ENCODE measurements around the gene SDC1. TPM values are rescaled to one million over a fixed set of nuclear protein-coding genes. Genes with fewer than 3 reads are reported as not detected.

Gene SDC1
- polyA plus RNA-seq, 3 donors: not detected

- peaks cover 4 to 6% (median 4%) of the 10 kb centered on the region in 3 donors for H3K27me3 Mint-ChIP-seq (ENCODE audit: low read depth in 3 of 3)
- H3K4me1 Mint-ChIP-seq: no peaks in the 10 kb centered on the region
- intact Hi-C loops (cut with micrococcal nuclease): no loop called here
- no peaks in the 10 kb centered on the region for H3K9me3 ChIP-seq (replicated peaks in 1 of 2; ENCODE audit: control insufficient read depth in 1 of 2, insufficient read depth in 1 of 2, low read length in 2 of 2)
- H2AFZ ChIP-seq (ENCODE audit: insufficient read depth, low read depth, low read length, poor library complexity, severe bottlenecking): no peak overlapping the region
- no peaks in the 10 kb centered on the region for H3K27me3 ChIP-seq (ENCODE audit: control insufficient read depth in 2 of 2, insufficient read depth in 2 of 2, low read length in 2 of 2)
- TF ChIP-seq CTCF (IDR thresholded peaks at IDR 0.05): no peak
- no peaks in the 10 kb centered on the region for H3K4me1 ChIP-seq (ENCODE audit: control insufficient read depth in 1 of 2, insufficient read depth in 2 of 2, low read length in 2 of 2)
- no peaks in the 10 kb centered on the region for H3K79me2 ChIP-seq (ENCODE audit: insufficient read depth, low read length)
- no peak overlapping the region for H3K4me3 Mint-ChIP-seq
- no peak overlapping the region for H3K4me3 ChIP-seq (replicated peaks in 1 of 3; ENCODE audit: low read depth in 2 of 3, low read length in 3 of 3)
- no peaks in the 10 kb centered on the region for H3K36me3 ChIP-seq (replicated peaks in 1 of 2; ENCODE audit: control insufficient read depth in 1 of 2, insufficient read depth in 2 of 2, low read length in 2 of 2)
- no peak overlapping the region for H3K27ac Mint-ChIP-seq
- no peak overlapping the region for H3K9ac ChIP-seq (ENCODE audit: insufficient read depth, low read length, poor library complexity, severe bottlenecking)
- no peaks in the 10 kb centered on the region for H3K9me3 Mint-ChIP-seq
- DNase-seq: no peak
- no peaks in the 10 kb centered on the region for H4K20me1 ChIP-seq (ENCODE audit: insufficient read depth, low read length)
- no peaks in the 10 kb centered on the region for H3K36me3 Mint-ChIP-seq
- no peak overlapping the region for H3K4me2 ChIP-seq (replicated peaks; ENCODE audit: extremely low read depth, low read length, poor library complexity, severe bottlenecking)
- WGBS (ENCODE audit: insufficient coverage): 97% methylated on average over 4 of the region's 7 CpGs
- no peak overlapping the region for H3K27ac ChIP-seq (ENCODE audit: low read depth in 1 of 2, low read length in 2 of 2)
Observed at GRCh38 chr2:20150806-20151571, 73.9 kb downstream of the SDC1 start.

Small RNA genes lying within 50 kb of the gene (small RNA-seq; reads per million reads assigned to genes)
- gene RN7SL140P (ENCODE audit: insufficient read length, low read depth) (not detected), gene RNU6-961P (ENCODE audit: insufficient read length, low read depth) (not detected), gene RNU7-113P (ENCODE audit: insufficient read length, low read depth) (not detected)

Other genes with a start within 250 kb of the SDC1 start
- gene WDR35, start 235.0 kb downstream of the SDC1 start, polyA plus RNA-seq: 1 to 10 TPM in 1 of 3 donors, under 1 TPM in 2; 0.28 to 1.0 (median 0.67) TPM
- not detected for gene MATN3, start 212.5 kb downstream of the SDC1 start, polyA plus RNA-seq
- gene LAPTM4A, start 173.5 kb downstream of the SDC1 start, polyA plus RNA-seq: 100 to 1,000 TPM; 182 to 442 (median 421) TPM
- gene PUM2, start 125.7 kb upstream of the SDC1 start, polyA plus RNA-seq: 10 to 100 TPM in 1 of 3 donors, 1 to 10 TPM in 2; 7.2 to 22.4 (median 8.3) TPM
- 100 to 1,000 TPM in 1 of 3 donors, 10 to 100 TPM in 2; 43.3 to 602 (median 66.3) TPM for gene RHOB, start 221.9 kb upstream of the SDC1 start, polyA plus RNA-seq

Measured in CD14-positive monocyte (primary cell).